Aorta (tissue), 5 donors: ENCODE measurements around the gene CWC22. TPM values are rescaled to one million over a fixed set of nuclear protein-coding genes. Genes with fewer than 3 reads are reported as not detected.
"Not testable (repeated sequence)": the region's sequence is repeated elsewhere in the genome, so short reads cannot be mapped to it uniquely, and the experiment has no call there.

Source experiments
- ATAC-seq: fragments of 200-7000 bp; cut with Tn5 transposase; one replicate; pipeline ENCODE4 v1.9.1; 2022; ENCODE audit warnings: moderate library complexity; ENCODE audit not compliant: low FRiP score
- DNase-seq, 2 donors: peaks; one replicate each; pipeline ENCODE4 v3.0.0-alpha.2; 2020
- H3K27ac ChIP-seq, 2 donors: one replicate each; pipeline ENCODE4 v1.5.1; 2013; ENCODE audit warnings: low read length in 2 of 2, mild to moderate bottlenecking in 2 of 2, moderate library complexity in 2 of 2, control low read depth in 1 of 2, inconsistent platforms in 1 of 2, low read depth in 1 of 2
- H3K27me3 ChIP-seq, 2 donors: one replicate each; pipeline ENCODE4 v1.6.1; 2013; ENCODE audit warnings: control low read depth in 1 of 2, low read length in 1 of 2, mild to moderate bottlenecking in 1 of 2, moderate library complexity in 1 of 2; ENCODE audit not compliant: insufficient read depth in 2 of 2, control insufficient read depth in 1 of 2
- H3K36me3 ChIP-seq, 2 donors: one replicate each; pipeline ENCODE4 v1.6.1; 2013; ENCODE audit warnings: control low read depth in 1 of 2, low read length in 1 of 2, mild to moderate bottlenecking in 1 of 2; ENCODE audit not compliant: insufficient read depth in 2 of 2, control insufficient read depth in 1 of 2
- H3K4me1 ChIP-seq, 2 donors: one replicate each; pipeline ENCODE4 v1.6.1; 2013; ENCODE audit warnings: low read length in 2 of 2, control low read depth in 1 of 2, mild to moderate bottlenecking in 1 of 2, moderate library complexity in 1 of 2; ENCODE audit not compliant: insufficient read depth in 2 of 2, control insufficient read depth in 1 of 2
- H3K4me3 ChIP-seq, 2 donors: one replicate each; pipeline ENCODE4 v1.5.1; 2013; ENCODE audit warnings: low read length in 2 of 2, control low read depth in 1 of 2, mild to moderate bottlenecking in 1 of 2
- H3K9me3 ChIP-seq: one replicate; pipeline ENCODE4 v1.6.1; 2013; ENCODE audit warnings: mild to moderate bottlenecking, low read length; ENCODE audit not compliant: control insufficient read depth
- WGBS, 2 donors: extraction: QIAGEN DNeasy Blood & Tissue Kit; methylation state at CpG; one replicate each; pipeline ENCODE4 v1.1.7; 2013; 5-methylcytosine and 5-hydroxymethylcytosine counted together
- intact Hi-C, 2 donors: fragments of 100-400 bp; cut with DNase I; formaldehyde crosslinking; loops; one replicate each; pipeline versions ENCODE4 v1.14.2 to v1.15.0; 2022
- polyA plus RNA-seq, 2 donors: library from polyadenylated mRNA; stranded (reverse); fragments of 200-250 nt; gene quantifications; one replicate each; pipeline ENCODE4 v1.2.3, GENCODE V29; 2013
- total RNA-seq, 2 donors: library from RNA; stranded (reverse); fragmentation: NEBNext Ultra II Directional; extraction: Animal tissue kit (Norgen Biotek cat#: 25700); gene quantifications; one replicate each; pipeline ENCODE4 v1.2.1, GENCODE V29; 2021
- donor health status: healthy with polysubstance abuse.
- donor health status: Bipolar disorder and iron deficiency.
- donor health status: DM: no; HTN: no; CAD: no.
- donor health status: DM: no; HTN: no; CAD: no.
- donor health status: DM: yes; HTN: yes; CAD: no.

Gene CWC22
- total and polyA plus RNA-seq, 4 donors = 12.8 to 22.0 (median 16.8) TPM

- no peak for ATAC-seq
- 87 to 88% methylated on average over 3 of the region's 3 CpGs for WGBS, 2 donors
- Histone ChIP-seq H3K27ac (no peak overlapping the region), H3K9me3 (no peaks in the 10 kb centered on the region), H3K4me1 (no peaks in the 10 kb centered on the region), H3K27me3 (no peaks in the 10 kb centered on the region), H3K4me3 (no peak overlapping the region), H3K36me3 (no peaks in the 10 kb centered on the region)
- intact Hi-C loops = no loop called here
- no peak for DNase-seq
Measured at GRCh38 chr2:179966778-179967394, 40.2 kb downstream of the CWC22 start.

GRCh38 chr2:179965291-179966258 is 41.5 kb downstream of the CWC22 start:
- Histone ChIP-seq H3K4me1 (no peaks in the 10 kb centered on the region), H3K27ac (no peak overlapping the region), H3K9me3 (no peaks in the 10 kb centered on the region), H3K36me3 (no peaks in the 10 kb centered on the region), H3K4me3 (no peak overlapping the region), H3K27me3 (no peaks in the 10 kb centered on the region)
- intact Hi-C loops = no loop called here
- ATAC-seq (no peak), DNase-seq (no peak)
- WGBS, 2 donors = 77 to 79% methylated on average over 7 of the region's 7 CpGs

GRCh38 chr2:179963626-179964025 is 43.5 kb downstream of the CWC22 start:
- Histone ChIP-seq H3K27me3 (no peaks in the 10 kb centered on the region), H3K4me1 (no peaks in the 10 kb centered on the region), H3K36me3 (no peaks in the 10 kb centered on the region), H3K4me3 (no peak overlapping the region), H3K27ac (no peak overlapping the region), H3K9me3 (no peaks in the 10 kb centered on the region)
- intact Hi-C loops = no loop called here
- 72 to 76% methylated on average over 4 of the region's 4 CpGs for WGBS, 2 donors
- no peak for ATAC-seq
- no peak for DNase-seq

GRCh38 chr2:179958251-179958650 is 48.8 kb downstream of the CWC22 start:
- peak in 1 of 2 donors; percentile 59 for DNase-seq
- H3K27me3 ChIP-seq, H3K36me3 ChIP-seq, intact Hi-C loops, H3K4me3 ChIP-seq, ATAC-seq, H3K4me1 ChIP-seq, H3K27ac ChIP-seq, H3K9me3 ChIP-seq: not testable (repeated sequence)
- 38 to 43% methylated on average over 3 to 4 of the region's 4 CpGs for WGBS, 2 donors

- 92 to 95% methylated on average over 4 of the region's 4 CpGs for WGBS, 2 donors
- no peak for ATAC-seq
- H3K4me3 ChIP-seq = no peak overlapping the region
- H3K27ac ChIP-seq = no peak overlapping the region
- no peak for DNase-seq
- H3K9me3 ChIP-seq = no peaks in the 10 kb centered on the region
- H3K4me1 ChIP-seq = no peaks in the 10 kb centered on the region
- intact Hi-C loops = no loop called here
- no peaks in the 10 kb centered on the region for H3K27me3 ChIP-seq
- peaks cover 0 to 3% of the 10 kb centered on the region in 2 donors for H3K36me3 ChIP-seq
Measured at GRCh38 chr2:179954026-179954425, 53.1 kb downstream of the CWC22 start.

GRCh38 chr2:179953359-179953758 is 53.7 kb downstream of the CWC22 start:
- H3K4me1 ChIP-seq = no peaks in the 10 kb centered on the region
- no peak overlapping the region for H3K27ac ChIP-seq
- H3K4me3 ChIP-seq = no peak overlapping the region
- peaks cover 0 to 3% of the 10 kb centered on the region in 2 donors for H3K36me3 ChIP-seq
- no peak for DNase-seq
- intact Hi-C loops = no loop called here
- no peaks in the 10 kb centered on the region for H3K27me3 ChIP-seq
- no peaks in the 10 kb centered on the region for H3K9me3 ChIP-seq
- 97 to 98% methylated on average over 1 of the region's 1 CpG for WGBS, 2 donors
- no peak for ATAC-seq

GRCh38 chr2:179952658-179953057 is 54.4 kb downstream of the CWC22 start:
- DNase-seq = no peak
- Histone ChIP-seq H3K27ac (no peak overlapping the region), H3K9me3 (no peaks in the 10 kb centered on the region), H3K27me3 (no peaks in the 10 kb centered on the region), H3K4me1 (no peaks in the 10 kb centered on the region), H3K36me3 (peaks cover 2 to 3% of the 10 kb centered on the region in 2 donors), H3K4me3 (no peak overlapping the region)
- 84 to 85% methylated on average over 2 of the region's 2 CpGs for WGBS, 2 donors
- no peak for ATAC-seq
- intact Hi-C loops = no loop called here

- H3K27ac ChIP-seq = no peak overlapping the region
- no peaks in the 10 kb centered on the region for H3K9me3 ChIP-seq
- no peak overlapping the region for H3K4me3 ChIP-seq
- ATAC-seq (no peak), DNase-seq (no peak)
- WGBS, 2 donors = 94 to 95% methylated on average over 1 of the region's 1 CpG
- intact Hi-C loops = no loop called here
- H3K4me1 ChIP-seq = no peaks in the 10 kb centered on the region
- peaks cover 3 to 5% of the 10 kb centered on the region in 2 donors for H3K36me3 ChIP-seq
- no peaks in the 10 kb centered on the region for H3K27me3 ChIP-seq
Measured at GRCh38 chr2:179951680-179952079, 55.4 kb downstream of the CWC22 start.

- Histone ChIP-seq H3K27me3 (no peaks in the 10 kb centered on the region), H3K9me3 (no peaks in the 10 kb centered on the region), H3K27ac (no peak overlapping the region), H3K36me3 (peaks cover 3 to 5% of the 10 kb centered on the region in 2 donors), H3K4me1 (no peaks in the 10 kb centered on the region), H3K4me3 (no peak overlapping the region)
- no peak for ATAC-seq
- intact Hi-C loops = no loop called here
- WGBS, 2 donors = 93 to 95% methylated on average over 5 of the region's 5 CpGs
- DNase-seq = no peak
Measured at GRCh38 chr2:179950391-179950790, 56.7 kb downstream of the CWC22 start.
